ENCODE results near the gene LYRM4.

Gene LYRM4

DNA sequence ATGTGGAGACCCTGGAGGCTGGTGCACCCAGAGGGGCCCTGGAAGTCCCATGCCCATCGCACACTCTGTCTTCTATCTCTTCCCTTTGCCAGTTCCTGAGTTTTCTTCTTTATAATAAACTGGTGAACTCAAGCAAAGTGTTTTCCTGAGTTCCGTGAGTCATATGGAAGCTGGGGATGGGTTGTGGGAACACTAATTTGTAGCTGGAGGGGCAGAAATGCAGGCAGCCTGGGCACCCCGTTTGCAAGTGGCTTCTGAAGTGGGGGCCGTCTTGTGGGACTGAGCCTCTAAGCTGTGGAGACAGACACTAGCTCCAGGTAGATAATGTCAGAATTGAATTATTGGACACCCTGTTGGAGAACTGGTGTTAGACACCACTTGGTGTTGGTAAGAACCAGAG is 178.8 kb downstream of the LYRM4 start:
- TF ChIP-seq, protein P1, sequence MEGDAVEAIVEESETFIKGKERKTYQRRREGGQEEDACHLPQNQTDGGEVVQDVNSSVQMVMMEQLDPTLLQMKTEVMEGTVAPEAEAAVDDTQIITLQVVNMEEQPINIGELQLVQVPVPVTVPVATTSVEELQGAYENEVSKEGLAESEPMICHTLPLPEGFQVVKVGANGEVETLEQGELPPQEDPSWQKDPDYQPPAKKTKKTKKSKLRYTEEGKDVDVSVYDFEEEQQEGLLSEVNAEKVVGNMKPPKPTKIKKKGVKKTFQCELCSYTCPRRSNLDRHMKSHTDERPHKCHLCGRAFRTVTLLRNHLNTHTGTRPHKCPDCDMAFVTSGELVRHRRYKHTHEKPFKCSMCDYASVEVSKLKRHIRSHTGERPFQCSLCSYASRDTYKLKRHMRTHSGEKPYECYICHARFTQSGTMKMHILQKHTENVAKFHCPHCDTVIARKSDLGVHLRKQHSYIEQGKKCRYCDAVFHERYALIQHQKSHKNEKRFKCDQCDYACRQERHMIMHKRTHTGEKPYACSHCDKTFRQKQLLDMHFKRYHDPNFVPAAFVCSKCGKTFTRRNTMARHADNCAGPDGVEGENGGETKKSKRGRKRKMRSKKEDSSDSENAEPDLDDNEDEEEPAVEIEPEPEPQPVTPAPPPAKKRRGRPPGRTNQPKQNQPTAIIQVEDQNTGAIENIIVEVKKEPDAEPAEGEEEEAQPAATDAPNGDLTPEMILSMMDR (conservative IDR thresholded peaks at IDR 0.05): no peak
- H3K27ac ChIP-seq: no peak overlapping the region

DNA sequence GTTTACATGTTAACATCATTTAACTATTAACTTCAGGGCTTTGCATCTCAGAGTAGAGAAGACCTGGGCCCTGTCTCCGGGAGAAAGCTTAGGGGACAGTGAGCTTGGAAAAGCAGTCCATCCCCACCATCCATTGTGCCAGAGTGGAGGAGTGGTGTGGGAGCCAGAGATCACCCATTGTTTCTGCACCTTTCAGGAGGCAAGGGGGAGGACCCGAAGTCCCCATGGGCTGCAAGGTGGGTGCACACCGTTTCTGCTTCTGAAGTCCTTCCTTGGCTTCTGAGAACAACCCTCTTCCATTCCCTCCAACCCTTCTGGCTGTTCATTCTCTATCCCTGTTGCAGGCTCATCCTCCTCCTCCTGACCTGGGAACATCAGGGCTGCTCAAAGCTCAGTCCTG is 179.6 kb downstream of the LYRM4 start:
- TF ChIP-seq, protein P1 (conservative IDR thresholded peaks at IDR 0.05): no peak
- H3K27ac ChIP-seq: no peak overlapping the region

DNA sequence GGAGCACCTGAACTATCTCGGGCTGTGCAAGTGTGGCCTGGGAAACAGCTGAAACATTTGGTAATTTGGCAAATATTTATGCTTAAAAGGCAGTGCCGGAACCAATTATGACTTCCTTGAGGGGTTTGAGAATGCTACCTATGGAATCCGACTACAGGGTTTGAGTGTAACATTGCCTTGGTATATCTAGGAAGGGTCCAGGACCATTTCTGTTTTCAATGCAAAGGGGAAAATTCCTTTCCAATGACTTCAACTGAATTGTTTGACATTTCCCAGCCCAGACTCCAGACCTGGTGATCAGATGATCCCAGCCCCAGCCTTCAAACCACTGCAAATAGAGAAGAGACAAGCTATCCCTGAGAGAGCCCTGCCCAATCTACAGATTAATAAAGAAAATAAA is 180.2 kb downstream of the LYRM4 start:
- TF ChIP-seq, protein P1 (conservative IDR thresholded peaks at IDR 0.05): no peak
- no peak overlapping the region for H3K27ac ChIP-seq

DNA sequence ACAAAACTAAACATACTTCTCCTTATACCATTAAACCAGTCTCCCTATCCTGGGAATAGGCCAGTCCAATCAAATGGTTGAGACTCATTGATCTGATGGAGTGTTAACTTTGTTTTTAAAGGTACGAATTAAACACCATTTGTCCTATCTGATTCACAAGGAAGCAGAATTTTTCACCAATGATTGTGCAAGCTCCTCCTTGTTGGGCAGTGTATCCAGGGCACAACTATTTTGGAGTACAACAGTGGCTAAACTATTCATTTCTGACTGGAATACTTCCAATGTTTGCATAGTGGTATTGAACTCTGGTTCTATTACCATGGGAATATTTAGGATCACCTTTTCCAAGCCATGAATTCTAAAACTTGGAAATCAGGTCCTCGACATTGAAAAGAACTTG is 181.1 kb downstream of the LYRM4 start:
- no peak overlapping the region for H3K27ac ChIP-seq
- TF ChIP-seq, protein P1 (conservative IDR thresholded peaks at IDR 0.05): no peak

DNA sequence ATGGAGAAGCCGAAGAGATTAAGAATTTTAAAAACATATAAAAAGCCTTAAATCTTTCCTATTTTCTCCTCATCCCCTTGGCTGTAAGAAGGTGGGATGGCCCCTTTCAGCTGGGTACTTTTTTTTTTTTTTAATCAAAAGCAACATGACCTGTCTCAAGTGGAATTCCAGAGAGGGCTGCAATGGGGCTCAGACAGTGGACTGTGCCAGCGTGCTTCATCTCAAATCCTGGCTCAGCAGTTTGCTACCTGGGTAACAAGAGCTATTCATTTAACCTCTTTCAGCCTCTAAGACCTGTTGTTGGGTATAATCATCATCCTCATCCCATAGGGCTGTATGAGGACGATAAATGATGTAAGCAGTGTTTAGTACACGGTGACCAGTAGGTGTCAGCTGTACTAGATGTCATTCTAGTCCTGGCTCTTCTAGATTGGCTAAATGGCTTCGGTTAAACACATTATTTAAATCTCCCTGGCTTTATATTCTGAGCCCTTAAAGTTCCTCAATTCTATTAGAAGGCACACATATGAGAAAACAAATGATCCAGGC is 182.6 kb downstream of the LYRM4 start:
- TF ChIP-seq, protein P1 (conservative IDR thresholded peaks at IDR 0.05): no peak; the same call in 1 of the 2 replicates
- H3K27ac ChIP-seq: no peak overlapping the region

DNA sequence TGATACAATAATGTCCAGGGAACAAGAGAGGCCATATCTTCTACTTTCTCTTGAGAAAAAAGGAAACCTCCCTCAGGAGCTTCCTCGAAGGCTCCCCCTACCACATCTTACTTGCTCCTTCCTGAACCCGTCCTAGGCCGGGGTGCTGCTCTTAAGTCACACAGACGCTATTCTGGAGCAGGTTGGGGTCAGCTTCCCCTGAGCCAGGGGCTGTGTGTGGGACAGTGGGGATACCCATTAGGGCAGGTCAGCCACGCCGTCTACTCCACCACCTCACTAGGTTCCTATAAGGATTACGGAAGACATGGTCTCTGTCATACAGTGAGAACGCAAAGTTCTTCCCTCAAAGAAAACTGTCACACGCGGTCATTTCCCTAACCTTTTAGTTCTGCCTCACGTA is 183.8 kb downstream of the LYRM4 start:
- TF ChIP-seq, protein P1 (conservative IDR thresholded peaks at IDR 0.05): no peak

DNA sequence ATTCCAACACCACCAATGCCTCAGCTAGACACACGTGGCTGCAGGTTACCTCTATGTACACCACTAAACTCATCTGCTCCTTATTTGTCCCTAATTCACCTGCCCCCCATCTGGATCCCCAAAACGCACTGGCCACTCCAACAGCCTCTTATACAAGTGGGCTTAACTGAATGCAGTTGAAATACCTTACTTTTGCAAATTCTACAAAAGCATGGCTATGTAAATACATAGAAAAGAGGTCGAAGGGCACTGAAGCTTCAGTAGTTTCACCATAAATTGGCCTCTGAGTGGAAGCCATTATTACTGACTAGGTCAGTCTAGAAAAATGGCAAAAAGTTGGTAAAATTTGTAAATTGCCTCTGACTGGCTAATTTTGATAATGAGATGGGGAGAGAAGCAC is 186.8 kb downstream of the LYRM4 start:
- no peak overlapping the region for H3K27ac ChIP-seq
- TF ChIP-seq, protein P1 (conservative IDR thresholded peaks at IDR 0.05): no peak

More for the DNA sequence above, 183.8 kb downstream of the LYRM4 start:
- no peak overlapping the region for H3K27ac ChIP-seq

All from VCaP (cell line).